GM04503 (cell line): ENCODE results near the gene DCDC2B.

Experiments used
- DNase-seq: peaks from one replicate; pipeline ENCODE4 v3.0.0-alpha.2; 2012; ENCODE audit warnings: low read depth

The DCDC2B gene

GRCh38 chr1:32195972-32196823 lies 12.7 kb upstream of the DCDC2B start:
- DNase-seq = no peak

- DNase-seq = no peak
Observed at GRCh38 chr1:32197074-32197473, 11.8 kb upstream of the DCDC2B start.

DNA sequence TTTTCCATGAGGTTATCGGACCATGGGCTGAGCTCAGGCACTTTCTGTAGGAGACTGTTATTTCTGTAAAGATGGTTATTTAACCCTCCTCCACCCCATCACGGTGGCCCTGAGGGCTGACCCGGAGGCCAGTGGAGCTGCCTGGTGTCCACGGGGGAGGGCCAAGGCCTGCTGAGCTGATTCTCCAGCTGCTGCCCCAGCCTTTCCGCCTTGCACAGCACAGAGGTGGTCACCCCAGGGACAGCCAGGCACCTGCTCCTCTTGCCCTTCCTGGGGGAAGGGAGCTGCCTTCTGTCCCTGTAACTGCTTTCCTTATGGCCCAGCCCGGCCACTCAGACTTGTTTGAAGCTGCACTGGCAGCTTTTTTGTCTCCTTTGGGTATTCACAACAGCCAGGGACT lies 11.1 kb upstream of the DCDC2B start:
- DNase-seq = no peak

DNA sequence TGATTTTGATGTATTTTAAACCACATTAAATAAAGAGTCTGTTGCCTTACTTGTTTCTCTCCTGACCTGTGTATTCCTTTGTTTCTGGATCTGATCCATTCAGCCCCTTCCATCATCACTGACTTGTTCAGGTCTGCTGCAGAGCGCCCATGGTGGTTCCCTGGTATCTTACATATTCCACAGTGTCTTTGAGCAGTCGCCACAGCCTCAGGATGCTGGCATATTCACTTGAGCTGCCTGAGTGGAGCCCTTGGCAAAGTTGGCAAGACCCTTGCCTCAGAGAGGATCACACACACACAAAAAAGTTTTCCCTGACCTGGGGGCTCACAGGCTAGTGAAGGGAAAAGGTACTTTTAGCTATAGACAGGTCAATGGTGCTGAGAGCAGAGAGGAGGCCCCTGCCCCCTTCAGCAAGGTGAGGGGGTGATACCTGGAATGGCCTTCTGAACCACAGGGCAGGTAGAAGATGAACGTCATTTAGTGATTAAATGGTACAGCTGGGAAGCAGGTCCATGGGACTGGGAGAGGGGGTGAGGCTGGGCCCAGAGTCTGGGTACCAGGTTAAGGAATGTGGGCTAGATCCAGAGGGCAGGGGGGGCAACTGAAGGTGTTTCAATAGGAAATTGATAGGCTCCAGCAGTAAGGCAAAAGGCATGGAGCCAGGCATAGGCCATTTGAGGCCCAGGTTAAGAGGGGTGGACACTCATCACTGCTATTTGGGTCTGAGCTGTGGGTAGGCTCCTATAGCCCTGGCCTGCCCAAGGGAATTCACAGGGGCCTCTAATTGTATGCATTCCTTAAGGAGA lies 10.4 kb upstream of the DCDC2B start:
- no peak for DNase-seq

DNA sequence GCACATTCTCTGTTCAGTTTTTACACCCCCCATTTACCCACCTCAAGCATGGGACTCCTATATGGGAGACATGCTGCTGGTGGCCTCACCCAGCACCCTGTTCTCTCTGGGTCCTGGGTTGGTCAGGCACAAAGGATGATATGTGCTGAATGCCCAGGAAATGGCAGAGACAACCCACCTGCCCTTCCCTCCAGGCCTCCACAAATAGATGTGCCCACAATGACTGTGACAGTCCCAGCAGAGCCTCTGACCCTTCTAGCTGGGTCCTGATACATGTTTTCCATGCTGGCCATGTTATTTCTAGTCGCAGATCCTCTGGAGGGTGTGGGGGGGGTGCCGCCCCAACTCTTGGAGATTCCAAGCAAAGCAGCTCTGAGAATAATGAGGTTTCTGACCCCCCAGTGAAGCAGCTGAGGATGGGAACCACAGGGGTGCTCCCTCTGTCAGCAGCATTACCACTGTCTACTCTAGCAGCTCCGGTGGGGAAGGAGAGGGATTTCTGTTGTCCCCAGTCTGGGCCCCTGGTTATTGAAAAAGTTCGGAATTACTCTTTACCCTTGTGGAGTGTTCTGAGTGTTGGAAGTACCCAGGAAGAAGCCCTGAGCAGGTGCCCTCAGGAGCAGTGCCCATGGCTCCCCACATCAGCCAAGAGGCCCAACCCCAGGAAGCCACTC lies 9.7 kb upstream of the DCDC2B start:
- DNase-seq = no peak

- no peak for DNase-seq
Observed at GRCh38 chr1:32199717-32200072, 9.2 kb upstream of the DCDC2B start.

- no peak for DNase-seq
Observed at GRCh38 chr1:32200226-32201010, 8.5 kb upstream of the DCDC2B start, which contains the start of gene CCDC28B. Gene CCDC28B, plus strand, starts transcription at chr1:32200595. Its CDS starts 1,341 bp downstream, at chr1:32201936.

DNA sequence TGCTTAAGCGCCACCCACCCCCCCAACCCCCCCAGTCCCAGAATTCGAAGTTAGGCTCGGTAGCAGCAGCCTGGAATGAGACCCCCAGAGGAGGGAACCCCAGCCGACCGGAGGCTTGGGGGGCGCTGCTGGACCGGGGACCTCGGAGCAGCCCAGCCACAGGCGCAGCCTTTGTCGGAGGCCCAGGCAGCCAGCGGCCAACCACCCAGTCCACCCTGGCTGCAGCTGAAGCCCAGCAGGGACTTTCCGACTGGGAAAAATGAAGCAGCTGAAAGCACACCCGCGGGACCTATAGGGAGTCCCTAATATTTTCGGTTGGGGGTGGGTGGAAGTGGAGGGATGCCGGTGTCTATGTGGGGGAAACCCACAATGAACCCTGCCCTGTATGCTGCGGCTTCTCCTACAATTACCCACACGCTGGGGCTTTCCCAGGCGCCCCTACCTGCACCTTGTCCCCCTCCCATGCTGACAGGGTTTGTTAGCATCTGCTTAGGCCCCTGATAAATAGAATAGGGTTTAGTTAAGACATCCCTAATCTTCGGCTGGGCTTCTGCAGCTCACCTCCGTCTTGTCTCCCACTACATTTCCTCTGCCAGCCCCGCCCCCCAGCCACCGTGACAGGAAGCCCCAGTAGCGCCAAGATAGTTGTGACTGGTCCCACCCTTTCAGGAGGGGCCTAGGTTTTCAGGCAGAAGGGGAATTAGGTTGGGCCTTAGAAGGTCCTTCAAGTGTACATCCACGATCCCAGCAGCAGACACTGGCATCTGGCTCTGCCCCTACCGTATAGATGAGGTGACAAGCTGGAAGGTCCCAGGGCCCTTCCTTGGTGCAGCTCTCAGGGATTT lies 7.7 kb upstream of the DCDC2B start:
- no peak for DNase-seq

GRCh38 chr1:32204943-32205361 lies 3.9 kb upstream of the DCDC2B start:
- DNase-seq = no peak

DNA sequence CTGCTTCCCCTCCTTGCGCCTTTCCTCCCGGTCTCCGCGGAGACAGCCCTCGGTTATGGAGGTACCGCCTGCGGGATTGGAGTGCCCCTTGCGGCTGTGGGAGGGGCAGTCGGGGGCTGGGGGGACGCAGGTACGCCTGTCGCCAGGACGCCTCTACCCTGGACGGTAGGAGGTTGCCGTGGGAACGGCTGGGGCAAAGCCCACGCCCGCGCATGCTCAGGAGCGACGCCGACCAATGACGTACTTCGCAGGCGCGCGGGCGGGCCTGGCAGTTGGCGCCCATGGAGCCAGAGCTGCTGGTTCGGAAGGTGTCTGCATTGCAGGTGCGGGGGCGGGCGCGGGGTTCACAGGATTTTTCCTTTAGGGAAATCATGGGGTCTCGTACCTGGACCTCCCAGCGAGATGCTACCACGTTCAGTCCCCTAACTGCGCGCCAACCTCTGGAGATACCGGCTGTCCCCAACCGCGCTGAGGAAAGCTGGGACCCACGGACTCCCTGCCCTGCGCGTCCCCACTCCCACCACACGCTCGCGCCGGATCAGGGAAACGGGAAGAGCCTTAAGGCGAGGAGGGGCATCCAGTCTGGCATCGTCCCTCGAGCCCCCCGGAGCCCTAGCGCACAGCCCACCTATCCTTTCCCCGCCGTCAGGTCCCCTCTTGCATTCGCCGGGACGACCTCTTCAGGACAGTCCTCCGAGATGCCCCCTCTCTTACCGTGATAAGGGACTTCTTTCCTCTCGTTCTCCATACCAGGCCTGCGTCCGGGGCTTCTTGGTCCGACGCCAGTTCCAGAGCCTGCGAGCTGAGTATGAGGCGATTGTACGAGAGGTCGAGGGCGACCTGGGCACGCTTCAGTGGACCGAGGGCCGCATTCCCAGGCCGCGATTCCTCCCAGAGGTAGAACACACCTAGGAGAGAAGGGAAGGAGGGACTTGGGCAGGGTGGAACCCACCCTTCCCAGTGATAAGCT lies 3.2 kb upstream of the DCDC2B start, which contains the start of gene IQCC:
IQCC (plus strand) TSS at position 271 of the 970 bp plus-strand sequence; CDS start at position 282, 11 bp downstream.
- DNase-seq = no peak

DNA sequence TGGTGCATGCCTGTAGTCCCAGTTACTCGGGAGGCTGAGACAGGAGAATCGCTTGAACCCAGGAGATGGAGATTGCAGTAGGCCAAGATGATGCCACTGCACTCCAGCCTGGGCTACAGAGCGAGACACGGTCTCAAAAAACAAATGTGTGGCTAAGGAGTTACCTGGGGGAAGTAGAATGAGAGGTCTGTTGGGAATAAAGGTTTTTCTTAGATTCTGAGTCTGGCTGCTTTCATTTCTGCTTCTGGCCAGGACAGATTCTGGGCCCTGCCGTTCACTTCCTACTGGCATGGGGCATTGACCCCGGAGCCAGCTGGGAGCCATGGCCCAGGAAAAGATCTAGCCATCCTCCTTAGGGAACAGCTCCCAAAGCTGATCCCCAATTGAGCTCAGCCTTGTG lies 420 bp upstream of the DCDC2B start:
- no peak for DNase-seq

DNA sequence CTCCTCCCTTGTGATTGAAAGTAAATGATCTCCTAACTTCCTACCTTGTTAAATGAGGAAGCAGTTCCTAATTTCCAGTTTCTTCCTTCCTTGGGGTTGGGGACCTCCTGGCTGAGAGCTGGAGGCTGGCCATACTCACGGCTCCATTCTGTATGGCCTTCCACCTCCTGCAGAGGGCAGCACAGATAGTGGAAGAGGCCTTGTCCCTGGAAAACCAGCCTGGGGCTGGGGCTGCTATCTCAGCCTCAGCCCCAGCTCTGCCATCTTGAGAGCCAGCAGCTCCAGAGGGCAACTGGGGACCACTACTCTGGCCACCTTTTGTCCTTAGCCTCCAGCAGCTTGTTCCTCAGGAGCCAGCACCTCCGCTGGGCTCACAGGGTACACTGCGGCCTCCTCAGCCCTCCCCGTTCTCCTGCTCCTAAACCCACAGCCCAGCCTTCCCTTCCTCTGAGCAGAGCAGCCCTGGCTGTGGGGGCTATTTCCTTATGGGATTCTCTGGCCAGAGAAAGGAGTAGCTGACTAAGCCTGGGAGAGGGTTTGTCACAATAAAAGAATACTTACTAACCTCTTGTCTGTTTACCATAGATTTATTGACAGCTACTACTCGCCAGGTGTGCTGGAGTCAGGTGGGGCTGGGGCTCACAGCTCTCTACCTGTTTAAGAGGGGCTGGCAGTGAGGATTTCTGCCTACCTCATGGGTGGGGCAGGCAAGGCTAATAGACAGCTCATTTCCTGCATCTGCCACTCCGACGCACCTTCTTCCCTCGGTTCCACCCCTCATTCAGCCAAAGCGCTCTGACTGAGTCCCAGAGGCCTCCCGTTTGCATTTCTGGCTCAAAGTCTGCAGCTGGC lies 7.0 kb downstream of the DCDC2B start:
- DNase-seq = no peak

DNA sequence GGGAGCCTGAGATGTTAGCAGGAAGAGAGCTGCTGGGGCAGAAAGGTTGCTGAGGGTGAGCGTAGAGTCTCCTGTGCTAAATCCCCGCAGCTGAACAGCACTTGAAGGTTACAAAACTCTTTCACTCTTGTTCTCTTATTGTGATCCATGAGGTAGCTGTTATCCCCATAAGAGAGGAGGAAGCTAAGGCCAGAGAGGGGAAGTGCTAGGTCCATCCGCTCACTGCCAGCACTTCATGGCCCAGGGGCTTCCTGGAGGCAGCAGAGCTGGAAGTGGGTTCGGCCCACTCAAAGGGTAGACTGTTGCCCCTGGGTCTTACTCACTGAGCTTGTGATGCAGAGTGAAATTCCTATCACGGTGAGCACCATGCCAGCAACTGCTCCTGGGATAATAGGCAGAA lies 7.7 kb downstream of the DCDC2B start:
- no peak for DNase-seq

- peak; percentile 68 for DNase-seq
Observed at GRCh38 chr1:32219022-32219421, 10.1 kb downstream of the DCDC2B start.

- no peak for DNase-seq
Observed at GRCh38 chr1:32220746-32221580, 12.1 kb downstream of the DCDC2B start.

GRCh38 chr1:32221581-32221979 lies 12.7 kb downstream of the DCDC2B start:
- DNase-seq = no peak

DNA sequence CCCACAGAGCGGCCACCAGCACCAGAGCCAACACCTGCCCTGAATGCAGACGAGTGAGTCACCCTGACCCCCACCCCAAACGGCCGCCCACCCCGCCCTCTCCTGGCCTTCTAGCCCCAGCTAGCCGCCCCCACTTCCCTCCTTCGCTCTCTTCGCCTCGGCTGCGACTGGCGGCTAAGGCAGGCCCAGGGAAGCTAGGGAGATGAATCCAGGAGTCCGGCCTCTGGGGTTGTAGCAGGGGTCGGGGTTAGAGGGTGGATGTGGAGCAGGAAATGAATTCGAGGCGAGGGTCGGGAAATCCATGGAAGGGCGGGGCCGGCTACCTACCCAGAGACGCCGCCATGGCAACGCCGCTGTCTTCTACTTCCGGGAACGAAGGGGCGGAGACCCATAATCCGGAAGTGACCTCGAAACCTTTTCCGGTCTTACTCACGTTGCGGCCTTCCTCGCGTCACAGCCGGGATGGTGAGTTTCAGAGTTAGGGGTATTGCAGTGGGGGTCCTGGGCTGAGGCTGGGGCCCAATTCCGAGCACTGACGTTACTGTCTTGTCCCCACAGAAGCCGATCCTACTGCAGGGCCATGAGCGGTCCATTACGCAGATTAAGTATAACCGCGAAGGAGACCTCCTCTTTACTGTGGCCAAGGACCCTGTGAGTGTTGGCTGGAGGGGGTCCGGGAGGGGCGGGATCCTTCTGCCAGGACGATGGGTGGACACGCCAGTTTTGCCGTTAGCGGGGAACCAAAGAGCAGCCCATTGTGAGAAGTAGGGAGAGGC lies 13.3 kb downstream of the DCDC2B start, which contains the start of the genes EIF3I and TMEM234:
EIF3I (plus strand) TSS at position 428 of the 776 bp plus-strand sequence; CDS start at position 463, 35 bp downstream.
TMEM234 (minus strand) TSS at position 374 of the 776 bp plus-strand sequence; CDS start at position 343, 31 bp downstream.
- DNase-seq = no peak
